COR-L47 (cell line): ENCODE results near the gene STIM2.
"Not testable (repeated sequence)": the region's sequence is repeated elsewhere in the genome, so short reads cannot be mapped to it uniquely, and the experiment has no call there.

Source experiments
- DNase-seq: peaks from one replicate; lab custom pipeline; 2025; lab: John Stamatoyannopoulos, UW

Gene STIM2

DNA sequence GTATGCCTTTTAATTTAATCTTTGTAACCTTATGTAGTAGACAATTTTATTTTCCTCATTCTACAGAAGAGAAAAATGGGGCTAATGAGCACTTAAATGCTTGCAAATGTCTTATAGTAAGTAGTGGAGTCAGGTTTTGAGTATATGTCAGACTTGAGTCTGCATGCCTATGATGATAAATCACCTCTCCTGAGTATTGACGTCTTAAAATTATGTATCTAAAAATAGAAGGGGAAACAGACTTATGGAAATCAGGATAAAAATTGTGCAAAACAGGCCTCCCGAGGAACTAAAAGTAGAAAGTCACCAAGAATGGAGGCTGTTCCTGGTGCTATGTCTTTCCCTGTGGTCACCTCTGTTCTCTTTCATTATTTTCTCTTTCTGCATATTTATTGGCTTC is 92.7 kb downstream of the STIM2 start:
- DNase-seq = no peak

DNA sequence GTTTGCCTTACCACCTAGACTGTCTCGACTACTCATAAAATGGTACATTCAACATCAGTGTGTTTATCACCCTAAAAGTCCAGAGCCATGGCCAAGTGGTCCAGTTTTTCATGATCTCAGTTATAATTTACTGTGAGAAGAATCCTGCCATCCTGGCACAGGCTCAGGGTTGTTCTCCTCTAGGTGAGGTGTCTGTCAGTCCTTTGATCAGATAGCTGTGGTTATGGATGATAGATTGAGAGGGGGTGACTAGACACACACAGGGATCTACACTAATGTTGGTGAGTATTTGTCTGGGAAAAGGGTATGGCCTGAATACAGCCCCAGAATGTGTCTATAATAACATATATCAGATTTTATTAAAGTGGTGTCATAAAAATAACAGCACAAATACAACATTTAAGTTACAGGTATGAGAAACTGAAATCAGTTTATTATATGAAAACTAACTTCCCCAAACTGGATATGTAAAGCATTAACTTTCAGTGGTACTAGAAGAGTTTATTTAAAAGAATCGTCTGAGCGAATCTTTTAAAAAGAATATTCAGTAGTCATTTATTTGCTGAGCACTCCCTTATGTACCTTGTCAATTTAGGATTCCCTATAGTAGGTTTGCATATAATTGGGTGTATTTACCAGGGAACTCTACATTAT is 93.3 kb downstream of the STIM2 start:
- no peak for DNase-seq

DNA sequence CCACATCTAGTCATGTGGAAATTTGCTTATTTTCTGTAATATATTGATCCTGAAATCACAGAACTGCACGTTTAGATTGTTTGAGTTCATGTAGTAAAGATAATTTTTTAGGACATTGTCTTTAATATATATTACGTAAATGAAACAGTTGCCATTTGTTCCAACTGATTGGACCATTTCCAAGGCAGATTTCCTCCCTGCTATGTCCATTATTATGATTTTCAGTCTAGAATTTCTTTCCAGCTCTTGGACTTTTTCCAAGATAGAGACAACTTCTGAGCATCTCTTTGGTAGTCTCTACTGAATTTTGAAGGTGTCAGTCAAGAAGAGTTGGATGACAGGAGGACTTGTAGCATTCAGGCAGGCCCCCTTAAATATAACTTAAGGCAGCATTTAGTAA is 94.6 kb downstream of the STIM2 start:
- DNase-seq = no peak

DNA sequence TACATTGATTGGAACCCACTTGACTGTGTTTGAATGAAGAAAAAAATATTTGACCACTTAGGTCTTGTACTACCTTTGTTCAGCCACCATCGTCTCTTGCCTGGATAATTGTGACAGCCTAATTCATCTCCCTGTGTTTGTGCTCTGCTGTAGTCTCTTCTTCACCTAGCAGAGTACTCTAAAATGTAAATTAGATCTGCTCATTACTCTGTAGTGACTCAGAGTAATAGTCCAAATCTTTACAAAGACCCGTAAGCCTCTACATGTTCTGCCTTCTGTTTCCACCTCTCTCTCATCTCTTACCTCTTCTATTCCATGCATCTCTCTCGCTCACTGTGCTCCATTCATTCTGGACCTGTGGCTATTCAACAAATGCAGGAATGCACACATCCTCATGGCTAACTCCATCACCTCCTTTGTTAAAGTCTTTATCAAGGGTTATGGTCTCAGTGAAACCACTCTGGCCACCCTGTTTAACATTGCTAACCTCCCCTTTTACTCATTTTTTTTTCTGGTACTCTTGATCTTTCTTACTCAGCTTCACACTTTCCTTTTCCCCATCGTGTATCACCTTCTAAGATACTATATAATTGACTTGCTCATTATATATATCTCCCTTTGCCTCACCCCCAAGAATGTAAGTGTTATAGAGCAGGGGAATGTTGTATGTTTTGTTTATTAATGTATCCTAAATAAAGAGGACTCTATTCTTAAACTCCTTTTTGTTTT is 98.4 kb downstream of the STIM2 start:
- no peak for DNase-seq

- no peak for DNase-seq
These were observed 99.0 kb downstream of the STIM2 start for GRCh38 chr4:26959654-26960047.

DNA sequence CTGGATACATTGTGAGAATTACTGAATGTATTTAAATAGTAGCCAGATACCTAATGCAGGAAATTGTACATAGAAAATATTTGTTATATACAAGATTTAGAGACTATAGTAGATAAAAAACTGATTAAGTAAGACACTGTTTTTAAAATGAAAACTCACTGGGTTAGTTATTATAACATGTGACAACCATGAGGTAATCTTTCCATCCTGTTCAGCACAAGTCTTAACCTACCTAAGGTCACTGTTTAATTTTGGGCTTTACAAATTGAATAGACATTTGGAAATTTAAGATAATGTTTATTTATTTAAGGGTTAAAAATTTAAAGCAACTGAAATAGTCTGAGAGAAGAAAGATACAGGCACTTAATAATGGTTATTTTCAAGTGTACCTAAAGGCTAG is 102.1 kb downstream of the STIM2 start:
- DNase-seq = no peak

DNA sequence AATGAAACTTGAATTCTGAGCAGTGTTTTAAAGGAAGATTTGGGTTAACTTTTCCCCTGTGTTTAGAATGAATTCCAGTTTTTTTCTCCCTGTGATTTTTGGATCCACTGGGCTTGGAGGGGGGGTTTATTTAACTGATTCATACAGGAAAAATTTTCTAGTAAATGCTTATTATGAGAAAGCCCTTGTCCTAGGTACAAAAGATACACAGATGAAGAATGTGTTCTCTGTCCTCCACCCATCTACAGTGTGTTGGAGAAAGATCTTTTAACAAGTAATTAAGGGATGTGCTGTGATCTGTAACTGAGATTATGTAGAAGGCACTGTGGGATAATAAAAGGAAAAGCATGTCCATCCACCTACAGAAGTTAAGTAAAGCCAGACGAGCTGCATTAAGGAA is 103.9 kb downstream of the STIM2 start:
- no peak for DNase-seq

DNA sequence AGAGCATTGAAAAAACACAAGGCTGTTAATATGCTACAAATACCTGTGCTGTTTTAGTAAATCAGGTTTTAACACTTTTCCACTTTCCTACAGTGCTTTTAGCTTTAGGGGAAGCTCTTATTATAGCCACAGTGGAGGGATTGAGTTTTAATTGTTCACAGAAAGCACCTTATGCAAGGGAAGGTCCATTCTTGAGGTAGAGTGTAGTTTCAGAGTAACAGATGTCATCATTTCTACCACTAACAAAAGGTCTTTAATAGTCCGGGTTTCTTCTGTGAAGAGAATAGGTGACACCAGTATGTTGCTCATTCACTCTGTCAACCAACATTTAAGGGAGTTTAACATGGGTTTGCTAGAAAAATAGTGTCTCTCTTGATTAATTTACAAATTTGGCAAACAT is 104.4 kb downstream of the STIM2 start:
- no peak for DNase-seq

DNA sequence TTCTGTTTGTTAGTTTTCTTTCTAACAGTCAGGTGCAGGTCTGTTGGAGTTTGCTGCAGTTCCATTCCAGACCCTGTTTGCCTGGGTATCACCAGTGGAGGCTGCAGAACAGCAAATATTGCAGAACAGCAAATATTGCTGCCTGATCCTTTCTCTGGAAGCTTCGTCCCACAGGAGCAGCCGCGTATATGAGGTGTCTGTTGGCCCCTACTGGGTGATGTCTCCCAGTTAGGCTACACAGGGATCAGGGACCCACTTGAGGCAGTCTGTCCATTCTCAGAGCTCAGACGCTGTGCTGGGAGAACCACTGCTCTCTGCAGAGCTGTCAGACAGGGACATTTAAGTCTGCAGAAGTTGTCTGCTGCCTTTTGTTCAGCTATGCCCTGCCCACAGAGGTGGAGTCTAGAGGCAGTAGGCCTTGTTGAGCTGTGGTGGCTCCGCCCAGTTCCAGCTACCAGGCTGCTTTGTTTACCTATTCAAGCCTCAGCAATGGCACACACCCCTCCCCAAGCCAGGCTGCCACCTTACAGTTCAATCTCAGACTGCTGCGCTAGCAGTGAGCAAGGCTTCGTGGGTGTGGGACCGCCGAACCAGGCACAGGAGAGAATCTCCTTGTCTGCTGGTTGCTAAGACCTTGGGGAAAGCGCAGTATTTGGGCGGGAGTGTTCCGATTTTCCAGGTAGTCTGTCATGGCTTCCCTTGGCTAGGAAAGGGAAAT is 115.0 kb downstream of the STIM2 start:
- not testable (repeated sequence) for DNase-seq

DNA sequence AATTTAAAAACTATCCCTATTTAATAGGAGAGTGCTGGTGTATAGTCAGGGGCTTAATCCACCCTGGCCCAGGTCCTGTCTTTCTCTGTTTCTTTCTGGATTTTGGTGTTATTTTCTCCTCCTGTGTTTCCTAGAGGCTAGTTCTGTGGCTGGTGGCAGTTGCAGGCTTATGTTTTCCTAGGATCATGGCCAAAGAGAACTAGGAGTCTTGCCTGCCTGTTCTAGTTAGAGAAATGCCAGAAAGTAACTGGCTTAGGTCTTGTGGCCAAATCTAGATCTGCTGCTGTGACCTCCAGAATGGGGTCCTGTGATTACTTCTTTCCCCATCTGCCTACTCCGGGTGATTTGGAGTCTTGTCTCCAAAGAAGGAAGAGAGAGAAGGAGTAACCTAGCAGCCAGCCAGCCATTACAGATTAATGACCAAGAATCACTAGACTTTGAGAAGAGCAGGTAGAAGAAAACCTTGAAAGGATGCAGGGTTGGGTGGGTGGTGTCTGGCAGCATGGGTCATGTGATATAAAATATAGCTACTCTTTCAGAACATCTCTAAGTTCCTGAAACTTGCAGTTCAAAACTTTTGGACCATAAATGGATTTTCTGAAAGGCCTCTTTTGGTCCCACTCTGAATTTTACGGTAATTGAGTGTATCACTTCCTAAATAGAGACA is 117.9 kb downstream of the STIM2 start:
- no peak for DNase-seq

- no peak for DNase-seq
These were observed 124.3 kb downstream of the STIM2 start for GRCh38 chr4:26984896-26985295.

DNA sequence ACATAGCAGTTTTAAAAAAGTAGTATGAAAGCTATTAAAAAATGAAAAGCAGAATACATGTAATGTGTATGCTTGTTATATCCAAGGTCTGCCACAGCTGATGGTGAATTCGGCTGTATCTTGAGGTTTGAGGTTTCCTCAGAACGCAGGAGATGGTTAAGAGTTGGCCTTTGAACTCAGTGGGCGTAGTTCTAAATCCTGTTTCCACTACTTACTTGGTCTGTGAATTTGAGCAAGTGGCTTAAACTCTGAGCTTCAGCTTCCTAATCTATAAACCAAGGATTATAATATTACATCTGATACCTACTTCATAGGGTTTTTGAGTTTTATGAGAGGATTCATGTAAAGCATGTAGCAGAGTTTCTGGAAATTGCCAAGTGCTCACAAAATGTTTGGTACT is 125.2 kb downstream of the STIM2 start:
- no peak for DNase-seq

- DNase-seq = no peak
These were observed 126.5 kb downstream of the STIM2 start for GRCh38 chr4:26987191-26987590.

DNA sequence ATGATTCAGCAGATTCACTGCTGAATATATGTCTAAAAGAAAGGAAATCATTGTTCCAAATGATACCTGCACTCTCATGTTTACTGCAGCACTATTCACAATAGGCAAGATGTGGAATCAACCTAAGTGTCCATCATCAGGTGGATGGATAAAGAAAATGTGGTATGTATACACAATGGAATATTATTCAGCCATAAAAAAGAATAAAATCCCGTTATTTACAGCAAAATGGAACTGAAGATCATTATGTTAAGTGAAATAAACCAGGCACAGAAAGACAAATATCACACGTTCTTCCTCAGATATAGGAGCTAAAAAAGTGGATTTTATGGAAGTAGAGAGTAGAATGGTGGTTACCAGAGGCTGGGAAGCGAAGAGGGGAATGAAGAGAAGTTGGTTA is 130.4 kb downstream of the STIM2 start:
- DNase-seq = no peak

DNA sequence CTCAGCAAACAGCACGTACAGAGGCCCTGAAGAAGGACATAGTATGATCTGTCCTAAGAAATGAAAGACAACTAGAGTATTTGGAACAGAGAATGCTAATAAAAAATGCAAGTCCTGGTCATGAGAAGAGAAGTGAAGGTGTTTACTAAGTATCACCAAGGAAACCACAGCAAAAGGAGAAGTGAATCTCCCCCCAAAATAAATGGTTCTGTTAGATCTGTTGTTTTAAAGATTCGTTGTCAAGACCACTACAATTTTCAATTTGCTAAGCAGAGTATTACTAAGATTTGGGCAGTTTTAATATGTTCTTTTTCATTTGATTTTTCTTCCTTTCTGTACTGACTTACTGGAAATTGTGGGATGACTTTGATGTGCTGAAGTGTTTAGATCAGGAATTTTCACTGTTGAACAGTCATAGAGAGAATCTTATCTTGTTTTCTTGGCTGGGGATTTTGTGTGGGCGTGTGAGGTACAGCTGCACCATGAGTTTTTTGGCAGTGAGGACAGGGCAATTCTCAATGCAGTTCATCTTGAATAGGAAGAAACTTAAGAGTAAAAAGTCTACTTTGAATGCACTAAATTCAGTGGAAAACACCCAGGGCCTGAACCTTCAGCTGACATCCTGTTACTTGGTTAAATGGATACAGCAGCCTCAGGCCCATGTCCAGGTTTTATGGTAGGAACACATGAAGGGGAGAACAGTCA is 132.2 kb downstream of the STIM2 start:
- DNase-seq = no peak

DNA sequence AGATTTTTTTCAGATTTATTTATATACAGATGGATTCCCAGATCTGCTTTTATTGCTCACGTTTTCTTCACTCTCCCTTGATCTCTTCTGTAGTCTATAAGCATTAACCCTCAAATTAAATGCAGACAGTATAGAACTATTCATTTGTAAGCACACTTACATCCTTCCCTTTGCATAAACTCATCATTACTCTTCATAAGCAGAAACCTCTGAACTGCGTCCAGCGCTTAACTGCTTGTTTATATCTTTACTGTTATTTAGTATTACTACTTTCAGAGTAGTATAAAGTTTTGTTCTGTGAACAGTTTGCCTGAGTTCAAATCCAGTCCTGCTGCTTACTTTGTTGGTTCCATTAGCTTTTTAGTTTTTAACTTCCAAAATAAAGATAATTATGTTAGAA is 132.9 kb downstream of the STIM2 start:
- DNase-seq = no peak

- no peak for DNase-seq
These were observed 133.3 kb downstream of the STIM2 start for GRCh38 chr4:26993967-26994366.

DNA sequence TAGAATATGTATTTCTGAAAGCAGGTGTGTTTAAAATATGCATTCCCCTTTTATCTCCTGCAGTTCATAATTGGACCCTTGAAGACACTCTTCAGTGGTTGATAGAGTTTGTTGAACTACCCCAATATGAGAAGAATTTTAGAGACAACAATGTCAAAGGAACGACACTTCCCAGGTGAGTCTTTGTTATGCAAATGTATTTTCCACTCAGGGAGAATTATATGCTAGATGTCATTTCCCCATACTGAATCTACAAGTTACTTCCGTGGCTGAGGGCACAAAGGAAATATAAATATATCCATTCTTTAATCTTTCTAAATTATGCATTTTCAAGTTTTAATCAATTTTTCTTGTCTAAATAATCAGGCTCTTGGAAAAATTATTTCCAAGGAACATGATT is 134.7 kb downstream of the STIM2 start:
- no peak for DNase-seq

- DNase-seq = no peak
These were observed 136.1 kb downstream of the STIM2 start for GRCh38 chr4:26996745-26997144.

GRCh38 chr4:26999689-27000088 is 139.0 kb downstream of the STIM2 start:
- no peak for DNase-seq

DNA sequence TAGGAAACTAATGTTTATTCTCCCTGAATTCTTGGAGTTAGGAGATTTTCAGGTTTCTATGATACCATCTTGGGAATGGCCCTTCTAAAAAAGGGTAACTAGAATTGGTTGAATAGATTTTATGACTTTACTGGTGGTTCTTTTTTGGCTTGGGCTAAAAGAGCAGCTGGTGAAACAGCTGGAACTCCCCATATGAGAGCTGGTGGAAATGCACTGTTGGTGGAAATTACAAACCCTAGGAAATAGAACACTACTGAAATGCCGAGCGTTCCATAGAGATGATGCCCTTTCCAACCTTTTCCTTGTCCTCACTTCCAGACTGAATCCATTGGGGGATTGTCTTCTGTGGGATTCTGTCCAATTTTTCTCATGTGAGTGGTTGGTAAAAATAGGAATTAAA is 139.5 kb downstream of the STIM2 start:
- DNase-seq = no peak

DNA sequence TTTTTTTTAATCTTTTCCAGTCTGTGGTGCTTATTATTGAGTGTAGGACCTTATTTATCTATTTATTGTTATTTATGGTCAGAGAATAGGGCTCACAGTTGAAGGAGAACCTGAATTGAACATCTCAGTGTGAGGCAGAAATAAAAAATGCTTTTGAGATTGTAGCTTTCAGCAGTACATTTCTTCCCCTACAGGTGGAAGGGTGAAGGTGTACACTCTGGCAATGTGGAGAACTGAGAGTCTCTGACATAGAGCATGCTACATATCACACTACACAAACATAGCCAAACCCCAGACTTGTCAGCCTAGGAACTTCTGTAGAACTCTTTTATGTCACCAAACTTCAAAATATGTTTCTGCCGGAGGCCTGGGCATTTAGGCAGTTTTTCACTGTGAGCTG is 140.2 kb downstream of the STIM2 start:
- DNase-seq = peak; percentile 14
